ENCODE results near the gene KBTBD12.

Gene KBTBD12

DNA sequence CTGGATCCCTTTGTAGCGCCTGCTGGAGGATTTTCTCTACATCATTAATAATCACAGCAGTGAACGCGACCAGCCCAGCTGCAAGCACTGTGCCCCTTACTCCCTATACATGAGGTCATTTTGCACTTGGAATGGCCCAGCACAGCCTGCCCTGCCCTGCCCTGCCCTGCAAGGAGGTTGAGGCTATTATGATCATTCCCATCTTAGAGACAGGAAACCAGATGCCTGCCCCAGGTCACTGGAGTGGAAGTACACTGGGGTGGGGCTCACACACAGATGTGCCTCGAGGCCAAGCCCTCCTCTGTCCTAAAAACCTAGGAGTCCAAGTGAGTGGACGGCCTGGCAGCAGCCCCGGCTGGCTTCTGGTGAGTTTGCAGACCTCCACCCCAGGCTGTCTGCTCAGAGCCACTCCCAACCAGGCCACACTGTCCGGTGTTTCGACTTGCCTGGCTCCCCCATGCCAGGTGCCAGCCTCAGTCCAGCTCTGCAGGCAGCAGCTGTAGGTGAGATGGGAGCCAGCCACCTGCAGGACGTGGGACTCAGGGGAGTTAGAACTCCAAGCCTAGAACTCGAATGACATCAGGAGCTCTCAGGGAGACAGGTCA is 106.8 kb downstream of the KBTBD12 start:
- no peak for DNase-seq

DNA sequence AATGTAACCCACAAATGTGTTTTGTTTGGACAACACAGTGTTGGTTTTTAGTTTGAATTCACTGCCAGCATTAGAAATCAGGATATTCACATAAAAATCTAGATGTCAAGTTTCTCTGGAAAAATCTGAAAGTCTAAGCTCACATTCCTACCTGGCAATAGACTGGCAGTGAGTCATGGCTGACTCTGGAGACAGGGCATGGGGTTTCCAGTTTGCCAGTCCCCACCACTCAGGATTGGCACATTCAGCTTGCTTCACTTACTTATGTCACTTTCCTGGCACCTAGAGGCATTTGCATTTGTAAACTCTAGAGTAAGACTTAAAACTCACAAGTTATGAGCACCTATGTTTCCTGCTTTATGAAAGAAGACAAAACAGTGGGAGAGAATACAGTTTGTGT is 118.1 kb downstream of the KBTBD12 start:
- DNase-seq = no peak

GRCh38 chr3:128036119-128036518 is 121.1 kb downstream of the KBTBD12 start:
- DNase-seq = no peak

Data from activated effector memory CD4-positive, alpha-beta T cell treated with Interleukin-2 at 50 U/mL for 16 hours (primary cell).